Epithelial cell of esophagus (primary cell): ENCODE measurements around the gene CTNND2.

ENCODE experiments used
- DNase-seq: peaks from one replicate; pipeline ENCODE4 v3.0.0; 2010; ENCODE audit warnings: low read depth
- H3K4me3 ChIP-seq: 2 replicates; pipeline ENCODE4 v1.5.1; 2011; ENCODE audit warnings: mild to moderate bottlenecking, low read length, control low read depth
- CTCF ChIP-seq: IDR thresholded peaks from 2 replicates; pipeline ENCODE4 v1.5.1; 2011; ENCODE audit warnings: low read depth, mild to moderate bottlenecking, low read length, control low read depth, inconsistent platforms; ENCODE audit not compliant: insufficient read depth; ENCODE audit errors: missing control alignments

Gene CTNND2

GRCh38 chr5:11672385-11673085 is 231.7 kb downstream of the CTNND2 start:
- DNase-seq = no peak
- H3K4me3 ChIP-seq = no peak overlapping the region
- TF ChIP-seq CTCF = no peak

GRCh38 chr5:11658376-11658775 is 245.9 kb downstream of the CTNND2 start:
- TF ChIP-seq CTCF = no peak
- no peak for DNase-seq
- H3K4me3 ChIP-seq = no peak overlapping the region

- TF ChIP-seq CTCF = no peak
- no peak for DNase-seq
Measured at GRCh38 chr5:11656916-11657315, 247.3 kb downstream of the CTNND2 start.

GRCh38 chr5:11655681-11656080 is 248.6 kb downstream of the CTNND2 start:
- TF ChIP-seq CTCF = no peak
- H3K4me3 ChIP-seq = no peak overlapping the region
- DNase-seq = no peak

More at GRCh38 chr5:11656916-11657315, 247.3 kb downstream of the CTNND2 start:
- no peak overlapping the region for H3K4me3 ChIP-seq

GRCh38 chr5:11650936-11651335 is 253.3 kb downstream of the CTNND2 start:
- TF ChIP-seq CTCF = no peak
- DNase-seq = no peak
- no peak overlapping the region for H3K4me3 ChIP-seq

GRCh38 chr5:11646141-11646540 is 258.1 kb downstream of the CTNND2 start:
- no peak for TF ChIP-seq CTCF
- no peak overlapping the region for H3K4me3 ChIP-seq
- DNase-seq = no peak

GRCh38 chr5:11642438-11642837 is 261.8 kb downstream of the CTNND2 start:
- no peak for DNase-seq
- no peak for TF ChIP-seq CTCF
- H3K4me3 ChIP-seq = no peak overlapping the region
